ENCODE results near the gene SLC29A1. TPM values are rescaled to one million over a fixed set of nuclear protein-coding genes. Genes with fewer than 3 reads are reported as not detected.

The SLC29A1 gene
- total RNA-seq, 1 experiment from 2014 or later, result 45.3 TPM

DNA sequence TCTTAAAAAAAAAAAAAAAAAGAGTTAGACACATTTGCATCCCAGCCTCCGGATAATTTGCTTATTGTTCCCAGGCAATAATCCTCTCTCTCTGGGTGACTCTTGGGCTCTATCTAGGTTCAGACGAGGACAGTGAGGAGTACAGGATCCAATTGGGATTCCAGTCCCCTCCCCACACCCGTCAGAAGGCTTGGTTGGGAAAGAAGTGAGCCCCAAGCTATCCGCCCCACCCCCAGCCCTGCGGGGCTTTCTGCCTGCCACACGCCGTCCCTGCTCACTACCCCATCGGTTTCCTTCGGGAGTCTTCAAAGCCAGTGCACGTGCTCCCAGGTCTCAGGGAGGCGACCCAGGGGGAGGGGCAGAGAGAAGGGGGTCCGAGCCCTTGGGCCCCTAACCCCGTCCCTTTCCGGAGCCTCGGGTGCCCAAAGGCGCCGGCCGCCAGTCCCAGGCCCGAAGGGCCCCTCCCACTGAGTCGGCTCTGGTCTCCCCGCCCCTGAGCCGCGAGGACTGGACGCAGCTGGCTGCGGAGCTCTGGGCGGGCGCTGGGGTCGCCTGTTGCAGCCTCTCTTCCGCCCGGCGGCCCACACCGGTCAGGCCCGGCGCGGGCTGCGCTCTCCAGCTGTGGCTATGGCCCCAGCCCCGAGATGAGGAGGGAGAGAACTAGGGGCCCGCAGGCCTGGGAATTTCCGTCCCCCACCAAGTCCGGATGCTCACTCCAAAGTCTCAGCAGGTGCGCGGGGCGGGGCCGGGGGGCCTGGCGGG is 4.2 kb upstream of the SLC29A1 start:
- Histone ChIP-seq H3K4me2 (peak overlapping the region; percentile 86), H3K79me2 (ENCODE audit: low read depth) (peaks cover 4% of the 10 kb centered on the region; the same call in 1 of the 2 replicates), H2AFZ (peak overlapping the region; percentile 93), H3K9me3 (ENCODE audit: insufficient read depth, low read depth) (no peaks in the 10 kb centered on the region), H3K4me1 (replicated peaks; ENCODE audit: insufficient read depth) (peaks cover 27% of the 10 kb centered on the region), H3K4me3 (peak overlapping the region; percentile 64), H3K9me2 (ENCODE audit: insufficient read depth) (no peaks in the 10 kb centered on the region), H3K27ac (peak overlapping the region; percentile 50), H3K36me3 (ENCODE audit: low read depth) (no peaks in the 10 kb centered on the region), H3F3A (ENCODE audit: insufficient read depth, low read depth) (peaks cover 24% of the 10 kb centered on the region; the same call in 1 of the 2 replicates), H4K20me1 (ENCODE audit: insufficient read depth) (no peaks in the 10 kb centered on the region), H3K27me3 (ENCODE audit: insufficient read depth, low read depth) (no peaks in the 10 kb centered on the region)
- intact Hi-C loops (cut with micrococcal nuclease; ENCODE audit: unreplicated experiment), result no loop called here
- BruUV-seq (replicated peaks), result TSS peak; percentile 66
- POLR2A ChIA-PET (ENCODE audit: unreplicated experiment), result interaction anchor here (0.5 to 0.7 kb wide), 5 partner anchors 18 to 418 kb away, joined by 3 to 14 read pairs (median 5); no protein-coding TSS in a partner anchor
- DNase-seq, result peak; percentile 67 to 85
- no peak for TF ChIP-seq EZH2 (IDR thresholded peaks at IDR 0.05; ENCODE audit: low read depth)
- TF ChIP-seq, protein P1, sequence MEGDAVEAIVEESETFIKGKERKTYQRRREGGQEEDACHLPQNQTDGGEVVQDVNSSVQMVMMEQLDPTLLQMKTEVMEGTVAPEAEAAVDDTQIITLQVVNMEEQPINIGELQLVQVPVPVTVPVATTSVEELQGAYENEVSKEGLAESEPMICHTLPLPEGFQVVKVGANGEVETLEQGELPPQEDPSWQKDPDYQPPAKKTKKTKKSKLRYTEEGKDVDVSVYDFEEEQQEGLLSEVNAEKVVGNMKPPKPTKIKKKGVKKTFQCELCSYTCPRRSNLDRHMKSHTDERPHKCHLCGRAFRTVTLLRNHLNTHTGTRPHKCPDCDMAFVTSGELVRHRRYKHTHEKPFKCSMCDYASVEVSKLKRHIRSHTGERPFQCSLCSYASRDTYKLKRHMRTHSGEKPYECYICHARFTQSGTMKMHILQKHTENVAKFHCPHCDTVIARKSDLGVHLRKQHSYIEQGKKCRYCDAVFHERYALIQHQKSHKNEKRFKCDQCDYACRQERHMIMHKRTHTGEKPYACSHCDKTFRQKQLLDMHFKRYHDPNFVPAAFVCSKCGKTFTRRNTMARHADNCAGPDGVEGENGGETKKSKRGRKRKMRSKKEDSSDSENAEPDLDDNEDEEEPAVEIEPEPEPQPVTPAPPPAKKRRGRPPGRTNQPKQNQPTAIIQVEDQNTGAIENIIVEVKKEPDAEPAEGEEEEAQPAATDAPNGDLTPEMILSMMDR (conservative IDR thresholded peaks at IDR 0.05), result no peak
- CTCF ChIA-PET, result interaction anchor here (0.6 to 1.0 kb wide), 2 partner anchors 36 to 47 kb away, joined by 3 read pairs; no protein-coding TSS in a partner anchor

DNA sequence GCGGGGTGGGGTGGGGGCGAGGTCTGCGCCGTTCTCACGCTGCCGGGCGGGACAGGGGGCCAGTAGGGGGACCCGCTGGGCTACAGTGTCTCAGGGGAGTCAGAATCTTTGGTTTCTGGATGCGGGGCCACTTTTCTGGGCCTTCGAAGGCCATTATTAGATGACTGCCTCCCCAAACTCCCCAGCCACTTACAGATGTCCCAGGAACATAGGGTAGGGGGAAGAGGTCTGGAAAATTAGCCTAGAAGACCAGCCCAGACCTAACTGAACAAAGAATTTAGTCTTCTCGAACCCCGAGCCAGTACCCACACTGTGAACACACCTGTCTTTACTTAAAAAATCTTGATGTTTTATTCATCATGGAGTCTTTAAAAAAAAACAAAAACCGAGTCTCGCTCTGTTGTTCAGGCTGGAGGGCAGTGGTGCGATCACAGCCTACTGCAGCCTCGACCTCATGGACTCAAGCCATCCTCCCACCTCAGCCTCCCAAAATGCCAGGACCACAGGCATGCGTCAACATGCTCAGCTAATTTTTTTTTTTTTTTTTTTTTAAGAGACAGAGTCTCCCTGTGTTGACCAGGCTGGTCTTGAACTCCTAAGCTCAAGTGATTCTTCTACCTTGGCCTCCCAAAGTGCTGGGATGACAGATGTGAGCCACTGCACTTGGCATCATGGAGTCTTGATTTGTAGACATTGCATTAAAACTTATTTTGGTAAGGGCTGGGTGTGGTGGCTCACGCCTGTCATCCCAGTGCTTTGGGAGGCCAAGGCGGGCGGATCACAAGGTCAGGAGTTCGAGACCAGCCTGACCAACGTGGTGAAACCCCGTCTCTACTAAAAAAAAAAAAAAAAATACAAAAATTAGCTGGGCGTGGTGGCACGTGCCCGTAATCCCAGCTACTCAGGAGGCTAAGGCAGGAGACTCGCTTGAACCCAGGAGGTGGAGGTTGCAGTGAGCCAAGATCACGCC is 3.3 kb upstream of the SLC29A1 start:
- TSS peak; percentile 50 for BruUV-seq (replicated peaks)
- Histone ChIP-seq H2AFZ (no peak overlapping the region; the same call in 1 of the 2 replicates), H3K4me1 (replicated peaks; ENCODE audit: insufficient read depth) (peaks cover 35% of the 10 kb centered on the region), H4K20me1 (ENCODE audit: insufficient read depth) (peaks cover 1% of the 10 kb centered on the region; the same call in 1 of the 2 replicates), H3K27me3 (ENCODE audit: insufficient read depth, low read depth) (no peaks in the 10 kb centered on the region), H3K4me2 (peak overlapping the region; percentile 86), H3K9me3 (ENCODE audit: insufficient read depth, low read depth) (no peaks in the 10 kb centered on the region), H3K79me2 (ENCODE audit: low read depth) (peaks cover 12% of the 10 kb centered on the region), H3K27ac (no peak overlapping the region), H3F3A (ENCODE audit: insufficient read depth, low read depth) (peaks cover 24% of the 10 kb centered on the region; the same call in 1 of the 2 replicates), H3K9me2 (ENCODE audit: insufficient read depth) (no peaks in the 10 kb centered on the region), H3K4me3 (peak overlapping the region; percentile 64), H3K36me3 (ENCODE audit: low read depth) (no peaks in the 10 kb centered on the region)
- TF ChIP-seq, protein P1 (conservative IDR thresholded peaks at IDR 0.05), result no peak
- no peak for TF ChIP-seq EZH2 (IDR thresholded peaks at IDR 0.05; ENCODE audit: low read depth)
- DNase-seq, result no peak
- intact Hi-C loops (cut with micrococcal nuclease; ENCODE audit: unreplicated experiment), result loop anchor here (1.0 kb wide), 1 partner anchor 33 kb away; no protein-coding TSS in a partner anchor
- POLR2A ChIA-PET (ENCODE audit: unreplicated experiment), result interaction anchor here (0.5 to 0.7 kb wide), 4 partner anchors 19 to 419 kb away, joined by 3 to 14 read pairs (median 4); no protein-coding TSS in a partner anchor
- CTCF ChIA-PET, result interaction anchor here (0.7 to 1.0 kb wide), 3 partner anchors 42 to 649 kb away, joined by 3 to 9 read pairs (median 4); no protein-coding TSS in a partner anchor

DNA sequence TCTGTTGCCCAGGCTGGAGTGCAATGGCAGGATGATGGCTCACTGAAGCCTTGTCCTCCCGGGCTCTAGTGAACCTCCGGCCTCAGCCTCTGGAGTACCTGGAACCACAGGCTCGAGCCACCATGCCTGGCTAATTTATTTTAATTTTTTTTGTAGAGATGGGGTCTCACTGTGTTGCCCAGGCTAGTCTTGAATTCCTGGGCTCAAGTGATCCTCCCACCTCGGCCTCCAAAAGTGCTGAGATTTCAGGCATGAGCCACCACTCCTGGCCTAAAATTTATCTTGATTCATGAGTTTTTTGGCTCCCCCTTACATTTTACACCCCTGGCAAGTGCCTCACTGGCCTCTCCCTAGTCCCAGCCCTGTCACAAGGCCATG is 2.5 kb upstream of the SLC29A1 start:
- intact Hi-C loops (cut with micrococcal nuclease; ENCODE audit: unreplicated experiment), result loop anchor here (1.0 kb wide), 2 partner anchors 32 to 49 kb away; no protein-coding TSS in a partner anchor
- Histone ChIP-seq H3K9me3 (ENCODE audit: insufficient read depth, low read depth) (no peaks in the 10 kb centered on the region), H3K79me2 (ENCODE audit: low read depth) (peaks cover 17% of the 10 kb centered on the region), H3K9me2 (ENCODE audit: insufficient read depth) (no peaks in the 10 kb centered on the region), H3K36me3 (ENCODE audit: low read depth) (no peaks in the 10 kb centered on the region), H4K20me1 (ENCODE audit: insufficient read depth) (peaks cover 3% of the 10 kb centered on the region; the same call in 1 of the 2 replicates), H3K27ac (no peak overlapping the region), H3K4me3 (no peak overlapping the region), H3F3A (ENCODE audit: insufficient read depth, low read depth) (peaks cover 24% of the 10 kb centered on the region; the same call in 1 of the 2 replicates), H3K4me2 (no peak overlapping the region; the same call in 1 of the 2 replicates), H3K4me1 (replicated peaks; ENCODE audit: insufficient read depth) (peaks cover 35% of the 10 kb centered on the region), H2AFZ (no peak overlapping the region), H3K27me3 (ENCODE audit: insufficient read depth, low read depth) (no peaks in the 10 kb centered on the region)
- CTCF ChIA-PET, result interaction anchor here (0.7 kb wide), 1 partner anchor 650 kb away, joined by 3 read pairs; no protein-coding TSS in a partner anchor
- no TSS peak for BruUV-seq (replicated peaks)
- POLR2A ChIA-PET (ENCODE audit: unreplicated experiment), result interaction anchor here (0.6 kb wide), 1 partner anchor 21 kb away, joined by 6 read pairs; no protein-coding TSS in a partner anchor
- no peak for DNase-seq
- TF ChIP-seq, protein P1 (conservative IDR thresholded peaks at IDR 0.05), result no peak
- TF ChIP-seq EZH2 (IDR thresholded peaks at IDR 0.05; ENCODE audit: low read depth), result no peak

Data from PC-9 (cell line).